PC-3 (cell line): ENCODE results near the gene TMEM132D.

ENCODE experiments used
- CTCF ChIP-seq: fragments of 300-600 bp; sonication (generic); conservative IDR thresholded peaks from 2 replicates; pipeline ENCODE4 v1.5.1; 2017; ENCODE audit warnings: antibody characterized with exemption, low read depth, mild to moderate bottlenecking, low read length
- EZH2 ChIP-seq: fragments of 300-600 bp; sonication (generic); IDR thresholded peaks from one replicate; pipeline ENCODE4 v1.6.1; 2017; ENCODE audit warnings: antibody characterized with exemption, mild to moderate bottlenecking, low read length; ENCODE audit not compliant: unreplicated experiment
- EZH2phosphoT487 ChIP-seq: fragments of 300-600 bp; sonication (generic); IDR thresholded peaks from 2 replicates; pipeline ENCODE4 v1.6.1; 2018; ENCODE audit warnings: mild to moderate bottlenecking, antibody characterized with exemption, low read length, borderline replicate concordance

GRCh38 chr12:129901254-129901653, 2.6 kb downstream of the TMEM132D start:
- no peak for TF ChIP-seq CTCF
- no peak for TF ChIP-seq EZH2
- no peak for TF ChIP-seq EZH2phosphoT487
